ENCODE results near the gene PGAP2.

- TF ChIP-seq, protein P1, sequence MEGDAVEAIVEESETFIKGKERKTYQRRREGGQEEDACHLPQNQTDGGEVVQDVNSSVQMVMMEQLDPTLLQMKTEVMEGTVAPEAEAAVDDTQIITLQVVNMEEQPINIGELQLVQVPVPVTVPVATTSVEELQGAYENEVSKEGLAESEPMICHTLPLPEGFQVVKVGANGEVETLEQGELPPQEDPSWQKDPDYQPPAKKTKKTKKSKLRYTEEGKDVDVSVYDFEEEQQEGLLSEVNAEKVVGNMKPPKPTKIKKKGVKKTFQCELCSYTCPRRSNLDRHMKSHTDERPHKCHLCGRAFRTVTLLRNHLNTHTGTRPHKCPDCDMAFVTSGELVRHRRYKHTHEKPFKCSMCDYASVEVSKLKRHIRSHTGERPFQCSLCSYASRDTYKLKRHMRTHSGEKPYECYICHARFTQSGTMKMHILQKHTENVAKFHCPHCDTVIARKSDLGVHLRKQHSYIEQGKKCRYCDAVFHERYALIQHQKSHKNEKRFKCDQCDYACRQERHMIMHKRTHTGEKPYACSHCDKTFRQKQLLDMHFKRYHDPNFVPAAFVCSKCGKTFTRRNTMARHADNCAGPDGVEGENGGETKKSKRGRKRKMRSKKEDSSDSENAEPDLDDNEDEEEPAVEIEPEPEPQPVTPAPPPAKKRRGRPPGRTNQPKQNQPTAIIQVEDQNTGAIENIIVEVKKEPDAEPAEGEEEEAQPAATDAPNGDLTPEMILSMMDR (IDR thresholded peaks at IDR 0.05): peak in 2 of 3 donors; percentile 27 to 49
- TF ChIP-seq POLR2A (IDR thresholded peaks at IDR 0.05): no peak
- no peak for TF ChIP-seq POLR2AphosphoS5 (IDR thresholded peaks at IDR 0.05)
Observed at GRCh38 chr11:3808861-3809623, 682 bp downstream of the PGAP2 start.
